CD4-positive, alpha-beta T cell (primary cell): ENCODE data around the gene POLR1E. TPM values are rescaled to one million over a fixed set of nuclear protein-coding genes. Genes with fewer than 3 reads are reported as not detected.

Source experiments
- ATAC-seq: fragments of 200-7000 bp; cut with Tn5 transposase; one replicate; pipeline ENCODE4 v1.10.0; 2022; ENCODE audit warnings: mild to moderate bottlenecking; ENCODE audit not compliant: poor library complexity
- CTCF ChIA-PET: fragments of 350-600 bp; sonication (Branson Sonifier 250); formaldehyde crosslinking; loops from one replicate; lab custom pipeline; 2021; ENCODE audit warnings: antibody characterized with exemption, inconsistent platforms; lab: Charles Lee
- POLR2A ChIA-PET: fragments of 350-600 bp; sonication (Branson Sonifier 250); formaldehyde crosslinking; loops from one replicate; lab custom pipeline; 2021; ENCODE audit warnings: antibody characterized with exemption, inconsistent platforms; lab: Charles Lee
- DNase-seq, 14 experiments: peaks; one replicate each; pipeline ENCODE4 v3.0.0-alpha.2; 2013 to 2020; ENCODE audit warnings: mixed read lengths in 2 of 14
- H3K27ac ChIP-seq, 2 donors: one replicate each; pipeline versions ENCODE4 v1.5.1 to v1.7.0; 2013; ENCODE audit warnings: low read length in 2 of 2, low read depth in 1 of 2, mild to moderate bottlenecking in 1 of 2
- H3K27me3 ChIP-seq, 2 experiments: 1 replicate in 1 of 2; 2 replicates in 1 of 2; pipeline versions ENCODE4 v1.6.1 to v1.7.0; 2013; ENCODE audit warnings: low read length in 2 of 2, control low read depth in 1 of 2, mild to moderate bottlenecking in 1 of 2, moderate library complexity in 1 of 2; ENCODE audit not compliant: insufficient read depth in 2 of 2, control insufficient read depth in 1 of 2
- H3K36me3 ChIP-seq: one replicate; pipeline ENCODE4 v1.6.1; 2013; ENCODE audit warnings: low read length, control low read depth; ENCODE audit not compliant: insufficient read depth
- H3K4me1 ChIP-seq: one replicate; pipeline ENCODE4 v1.6.1; 2013; ENCODE audit warnings: low read length, control low read depth; ENCODE audit not compliant: insufficient read depth
- H3K4me3 ChIP-seq: one replicate; pipeline ENCODE4 v1.5.1; 2013; ENCODE audit warnings: mild to moderate bottlenecking, low read length, moderate library complexity
- H3K9me3 ChIP-seq, 2 experiments: 1 replicate in 1 of 2; 2 replicates in 1 of 2; pipeline versions ENCODE4 v1.6.1 to v1.7.0; 2013; ENCODE audit warnings: low read length in 2 of 2, mild to moderate bottlenecking in 2 of 2, control low read depth in 1 of 2, moderate library complexity in 1 of 2; ENCODE audit not compliant: control insufficient read depth in 1 of 2, insufficient read depth in 1 of 2
- H3K27ac Mint-ChIP-seq: one replicate; pipeline ENCODE4 v1.8.0; 2020; ENCODE audit warnings: mixed read lengths
- H3K27me3 Mint-ChIP-seq: one replicate; pipeline ENCODE4 v1.8.0; 2021; ENCODE audit warnings: mixed read lengths
- H3K36me3 Mint-ChIP-seq: one replicate; pipeline ENCODE4 v1.8.0; 2021; ENCODE audit warnings: low read depth, mixed read lengths
- H3K4me1 Mint-ChIP-seq: one replicate; pipeline ENCODE4 v1.8.0; 2021; ENCODE audit warnings: low read depth, mixed read lengths
- H3K4me3 Mint-ChIP-seq: one replicate; pipeline ENCODE4 v1.8.0; 2020; ENCODE audit warnings: mild to moderate bottlenecking, mixed read lengths
- H3K9me3 Mint-ChIP-seq: one replicate; pipeline ENCODE4 v1.8.0; 2020; ENCODE audit warnings: mixed read lengths
- CTCF ChIP-seq: fragments of 200-600 bp; IDR thresholded peaks from one replicate; pipeline ENCODE4 v1.8.0; 2022; ENCODE audit warnings: antibody characterized with exemption, mild to moderate bottlenecking
- intact Hi-C, 2 experiments: fragments of 100-400 bp; cut with DNase I in 1 of 2; cut with micrococcal nuclease in 1 of 2; formaldehyde crosslinking; loops; one replicate each; pipeline versions ENCODE4 v1.15.1 to v1.9.0; 2023 to 2025; cut with DNase I, micrococcal nuclease
- total RNA-seq, 174 experiments: library from RNA in 2 of 174; stranded (reverse) in 2 of 174; gene quantifications; one replicate each; pipeline ENCODE4 v1.2.3 and lab custom pipeline; 2021 to 2026

The POLR1E gene
- total RNA-seq, 2 experiments from 2014 or later, result 28.9 to 29.7 TPM

- Mint-ChIP-seq H3K4me1 (no peaks in the 10 kb centered on the region), H3K4me3 (no peak overlapping the region)
- ATAC-seq, result no peak
Observed at GRCh38 chr9:37541465-37541864, 55.7 kb downstream of the POLR1E start.

GRCh38 chr9:37542488-37542887, 56.7 kb downstream of the POLR1E start:
- Histone ChIP-seq H3K4me3 (no peak overlapping the region), H3K27me3 (no peaks in the 10 kb centered on the region), H3K36me3 (no peaks in the 10 kb centered on the region), H3K4me1 (no peaks in the 10 kb centered on the region), H3K27ac (no peak overlapping the region), H3K9me3 (no peaks in the 10 kb centered on the region)
- no peak overlapping the region for H3K27ac Mint-ChIP-seq
- intact Hi-C loops, result no loop called here
- DNase-seq (no peak), ATAC-seq (no peak)
- TF ChIP-seq CTCF, result no peak
- no peak overlapping the region for H3K4me3 Mint-ChIP-seq
- no peaks in the 10 kb centered on the region for H3K4me1 Mint-ChIP-seq
- H3K36me3 Mint-ChIP-seq, result peaks cover 3% of the 10 kb centered on the region
- H3K9me3 Mint-ChIP-seq, result no peaks in the 10 kb centered on the region
- ChIA-PET CTCF (no interaction called here), POLR2A (no interaction called here)
- H3K27me3 Mint-ChIP-seq, result no peaks in the 10 kb centered on the region

More at GRCh38 chr9:37541465-37541864, 55.7 kb downstream of the POLR1E start:
- TF ChIP-seq CTCF, result no peak
- Mint-ChIP-seq H3K27ac (no peak overlapping the region), H3K9me3 (no peaks in the 10 kb centered on the region), H3K36me3 (peaks cover 3% of the 10 kb centered on the region), H3K27me3 (no peaks in the 10 kb centered on the region)
- ChIA-PET CTCF (no interaction called here), POLR2A (no interaction called here)
- Histone ChIP-seq H3K36me3 (no peaks in the 10 kb centered on the region), H3K4me1 (no peaks in the 10 kb centered on the region), H3K27ac (no peak overlapping the region), H3K27me3 (no peaks in the 10 kb centered on the region), H3K9me3 (no peaks in the 10 kb centered on the region), H3K4me3 (no peak overlapping the region)
- no peak for DNase-seq
- intact Hi-C loops, result no loop called here

- Mint-ChIP-seq H3K4me1 (no peaks in the 10 kb centered on the region), H3K27ac (no peak overlapping the region), H3K36me3 (peaks cover 3% of the 10 kb centered on the region), H3K4me3 (no peak overlapping the region), H3K27me3 (no peaks in the 10 kb centered on the region), H3K9me3 (no peaks in the 10 kb centered on the region)
- ATAC-seq (no peak), DNase-seq (no peak)
- POLR2A ChIA-PET, result no interaction called here
- Histone ChIP-seq H3K27me3 (no peaks in the 10 kb centered on the region), H3K36me3 (no peaks in the 10 kb centered on the region), H3K9me3 (no peaks in the 10 kb centered on the region), H3K4me1 (no peaks in the 10 kb centered on the region), H3K4me3 (no peak overlapping the region), H3K27ac (no peak overlapping the region)
- CTCF ChIA-PET, result no interaction called here
- intact Hi-C loops, result no loop called here
- TF ChIP-seq CTCF, result no peak
Observed at GRCh38 chr9:37542895-37543294, 57.1 kb downstream of the POLR1E start.
